HCT116 (cell line): ENCODE data around the gene ABHD1. TPM values are rescaled to one million over a fixed set of nuclear protein-coding genes. Genes with fewer than 3 reads are reported as not detected.
"Not testable (repeated sequence)": the region's sequence is repeated elsewhere in the genome, so short reads cannot be mapped to it uniquely, and the experiment has no call there.

Source experiments
- ATAC-seq: fragments of 200-7000 bp; cut with Tn5 transposase; 2 replicates; pipeline ENCODE4 v1.9.1; 2020; ENCODE audit warnings: mild to moderate bottlenecking, moderate library complexity
- BruUV-seq: library from RNA; stranded (reverse); fragments of 400-500 nt; replicated peaks from 2 replicates; lab custom pipeline; 2021; lab: Mats Ljungman, UMichigan
- CTCF ChIA-PET: fragments of 300-600 bp; sonication (Branson Sonifier 250); formaldehyde crosslinking; loops from one replicate; lab custom pipeline; 2021; ENCODE audit warnings: antibody characterized with exemption; lab: Charles Lee
- POLR2A ChIA-PET: fragments of 300-600, 350-600 bp; sonication (Branson Sonifier 250); formaldehyde crosslinking; loops from one replicate; lab custom pipeline; 2021; ENCODE audit warnings: antibody characterized with exemption; lab: Charles Lee
- RAD21 ChIA-PET, 2 experiments: fragments of 300-600 bp; sonication (Branson Sonifier 250); formaldehyde crosslinking; loops; one replicate each; lab custom pipeline; 2023; ENCODE audit warnings: low total read pairs in 2 of 2; ENCODE audit not compliant: uncharacterized antibody in 2 of 2, unreplicated experiment in 2 of 2, low non-redundant PET in 1 of 2; lab: Charles Lee
- DNase-seq: peaks from one replicate; pipeline ENCODE4 v3.0.0-alpha.2; 2010; ENCODE audit warnings: low read depth, low spot score
- H2AFZ ChIP-seq: fragments of 200-600 bp; shearing (Covaris generic), sonication (generic); 2 replicates; pipeline ENCODE4 v1.6.1; 2017; ENCODE audit warnings: low read depth, mixed run types, mixed read lengths, antibody characterized with exemption, low read length; ENCODE audit not compliant: poor library complexity, severe bottlenecking
- H3K27ac ChIP-seq: 2 replicates; pipeline ENCODE4 v1.5.1; 2012; ENCODE audit warnings: low read depth, low read length
- H3K27me3 ChIP-seq: fragments of 200-600 bp; sonication (generic); 2 replicates; pipeline ENCODE4 v1.6.1; 2016; ENCODE audit warnings: mixed run types, low read length, mixed read lengths; ENCODE audit not compliant: insufficient read depth
- H3K36me3 ChIP-seq, 2 experiments: fragments of 200-500 bp in 1 of 2; fragments of 200-600 bp in 1 of 2; sonication (Bioruptor generic) in 1 of 2; sonication (generic) in 1 of 2; 2 replicates each; pipeline versions ENCODE4 v1.5.1 to v1.6.1; 2014 to 2016; ENCODE audit warnings: low read length in 2 of 2, inconsistent platforms in 1 of 2, mixed read lengths in 1 of 2, mixed run types in 1 of 2; ENCODE audit not compliant: insufficient read depth in 2 of 2, control insufficient read depth in 1 of 2
- H3K4me1 ChIP-seq, 2 experiments: fragments of 200-600 bp in 1 of 2; sonication (generic) in 1 of 2; 2 replicates each; pipeline versions ENCODE4 v1.5.1 to v1.6.1; 2012 to 2017; ENCODE audit warnings: low read length in 2 of 2, inconsistent platforms in 1 of 2, mild to moderate bottlenecking in 1 of 2, mixed read lengths in 1 of 2, mixed run types in 1 of 2, moderate library complexity in 1 of 2; ENCODE audit not compliant: insufficient read depth in 2 of 2, control insufficient read depth in 1 of 2
- H3K4me2 ChIP-seq: fragments of 200-600 bp; sonication (generic); 2 replicates; pipeline ENCODE4 v1.6.1; 2017; ENCODE audit warnings: mixed run types, low read length, mixed read lengths
- H3K4me3 ChIP-seq, 2 experiments: fragments of 200-600 bp in 1 of 2; sonication (generic) in 1 of 2; replicated peaks in 1 of 2; 2 replicates each; pipeline ENCODE4 v1.5.1; 2011 to 2016; ENCODE audit warnings: low read length in 2 of 2, control low read depth in 1 of 2, low read depth in 1 of 2, mild to moderate bottlenecking in 1 of 2, mixed read lengths in 1 of 2, mixed run types in 1 of 2
- H3K79me2 ChIP-seq: fragments of 200-600 bp; sonication (generic); 2 replicates; pipeline ENCODE4 v1.6.1; 2017; ENCODE audit warnings: mild to moderate bottlenecking, mixed run types, low read length, moderate library complexity, mixed read lengths; ENCODE audit not compliant: insufficient read depth
- H3K9ac ChIP-seq: fragments of 200-600 bp; sonication (generic); 2 replicates; pipeline ENCODE4 v1.6.1; 2016; ENCODE audit warnings: low read length, mixed read lengths
- H3K9me2 ChIP-seq: fragments of 200-600 bp; sonication (generic), shearing (Covaris generic); 2 replicates; pipeline ENCODE4 v1.6.1; 2017; ENCODE audit warnings: mixed run types, mild to moderate bottlenecking, moderate library complexity; ENCODE audit not compliant: insufficient read depth
- H3K9me3 ChIP-seq, 2 experiments: fragments of 200-500 bp in 1 of 2; fragments of 200-600 bp in 1 of 2; sonication (Bioruptor generic) in 1 of 2; sonication (generic) in 1 of 2; 2 replicates each; pipeline ENCODE4 v1.6.1; 2014 to 2017; ENCODE audit warnings: low read length in 2 of 2, mixed read lengths in 2 of 2, inconsistent platforms in 1 of 2, low read depth in 1 of 2, mild to moderate bottlenecking in 1 of 2, mixed run types in 1 of 2, moderate library complexity in 1 of 2; ENCODE audit not compliant: control insufficient read depth in 1 of 2, insufficient read depth in 1 of 2
- H4K20me1 ChIP-seq: fragments of 200-600 bp; sonication (generic), shearing (Covaris generic); 2 replicates; pipeline ENCODE4 v1.6.1; 2017; ENCODE audit warnings: mixed run types, mild to moderate bottlenecking, moderate library complexity; ENCODE audit not compliant: insufficient read depth
- ATF3 ChIP-seq: IDR thresholded peaks from 2 replicates; pipeline ENCODE4 v1.6.1; 2012
- CBX3 ChIP-seq: IDR thresholded peaks from 2 replicates; pipeline ENCODE4 v1.6.1; 2012; ENCODE audit warnings: low read depth
- ELF1 ChIP-seq: IDR thresholded peaks from 2 replicates; pipeline ENCODE4 v1.6.1; 2012; ENCODE audit warnings: low read depth, borderline replicate concordance
- JUND ChIP-seq: IDR thresholded peaks from 2 replicates; pipeline ENCODE4 v1.6.1; 2012
- REST ChIP-seq: IDR thresholded peaks from 2 replicates; pipeline ENCODE4 v1.6.1; 2012; ENCODE audit warnings: low read depth
- SIN3A ChIP-seq: IDR thresholded peaks from 2 replicates; pipeline ENCODE4 v1.6.1; 2012; ENCODE audit warnings: low read depth
- YY1 ChIP-seq: IDR thresholded peaks from 2 replicates; pipeline ENCODE4 v1.6.1; 2011; ENCODE audit warnings: low read length, low read depth, moderate library complexity, mild to moderate bottlenecking; ENCODE audit not compliant: insufficient replicate concordance; ENCODE audit errors: extremely low read depth
- intact Hi-C: fragments of 100-400 bp; cut with micrococcal nuclease; formaldehyde crosslinking; loops from 2 replicates; pipeline ENCODE4 v1.10.0; 2022
- total RNA-seq: library from RNA; stranded (reverse); gene quantifications from one replicate; pipeline ENCODE4 v1.2.1, GENCODE V29; 2021; ENCODE audit not compliant: unreplicated experiment

Gene ABHD1
- total RNA-seq, 1 experiment from 2014 or later, result not detected

DNA sequence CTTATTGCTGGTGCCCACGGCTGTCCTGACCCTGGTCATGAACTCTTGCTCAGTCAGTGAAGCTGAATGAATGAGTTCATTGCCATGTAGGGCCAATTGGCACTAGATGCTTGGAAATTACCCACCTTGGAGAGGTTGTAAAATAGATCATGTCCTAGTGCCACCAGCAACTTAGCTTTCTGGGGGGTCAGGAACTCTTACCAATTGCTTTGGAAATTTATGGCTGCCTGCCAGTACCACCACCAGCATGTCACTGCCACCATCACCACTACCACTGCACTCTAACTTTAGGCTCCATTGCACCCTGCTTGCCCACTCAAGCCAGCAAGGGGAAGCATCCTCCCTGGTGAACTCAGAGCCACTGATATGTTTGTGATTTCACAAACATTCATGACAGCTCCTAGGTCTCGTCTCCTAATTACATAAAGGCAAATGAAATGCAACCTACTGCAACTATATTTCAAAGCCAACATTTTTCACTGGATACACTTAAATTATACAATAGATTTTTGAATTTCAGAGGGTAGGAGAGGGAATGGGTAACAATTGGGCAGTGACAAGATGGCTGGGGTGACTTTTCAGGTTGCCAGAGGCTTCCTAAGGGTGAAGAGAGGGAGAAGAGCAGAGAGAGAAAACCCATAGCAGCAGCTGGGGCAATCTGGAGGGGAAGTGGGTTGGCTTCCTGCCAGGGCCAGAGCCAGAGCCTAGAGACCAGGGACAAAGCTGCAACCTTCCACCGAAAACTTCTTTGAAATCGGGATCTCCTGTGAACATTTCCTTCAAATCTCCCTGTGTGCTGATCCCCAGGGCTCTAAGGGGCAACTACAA, 48.7 kb upstream of the ABHD1 start:
- DNase-seq (no peak), ATAC-seq (no peak)
- ChIA-PET CTCF (no interaction called here), POLR2A (no interaction called here), RAD21 (no interaction called here)
- Histone ChIP-seq H3K9ac (no peak overlapping the region), H3K27me3 (no peaks in the 10 kb centered on the region), H3K27ac (no peak overlapping the region), H3K79me2 (peaks cover 14% of the 10 kb centered on the region), H3K4me3 (no peak overlapping the region), H3K36me3 (0 out of 4 replicates have a peak, but pooled peaks cover 0 to 4% of the 10 kb centered on the region in 2 experiments), H3K4me1 (peaks cover 6 to 17% of the 10 kb centered on the region in 2 experiments), H4K20me1 (no peaks in the 10 kb centered on the region), H2AFZ (no peak overlapping the region), H3K4me2 (no peak overlapping the region), H3K9me2 (no peaks in the 10 kb centered on the region), H3K9me3 (no peaks in the 10 kb centered on the region)
- intact Hi-C loops, result no loop called here
- TF ChIP-seq ELF1, result no peak
- no peak for TF ChIP-seq JUND
- TF ChIP-seq SIN3A, result no peak
- no peak for TF ChIP-seq YY1
- no peak for TF ChIP-seq ATF3
- no peak for TF ChIP-seq REST
- no peak for TF ChIP-seq CBX3
- no TSS peak for BruUV-seq

GRCh38 chr2:27075566-27075871, 48.1 kb upstream of the ABHD1 start:
- POLR2A ChIA-PET, BruUV-seq, H3K4me2 ChIP-seq, ATAC-seq, DNase-seq, CTCF ChIA-PET, H2AFZ ChIP-seq, H3K79me2 ChIP-seq, H3K9me3 ChIP-seq, H3K9ac ChIP-seq, H3K9me2 ChIP-seq, H3K36me3 ChIP-seq, H3K27ac ChIP-seq, H4K20me1 ChIP-seq, RAD21 ChIA-PET, H3K4me3 ChIP-seq, intact Hi-C loops, H3K27me3 ChIP-seq: not testable (repeated sequence)
- peaks cover under 1 to 12% of the 10 kb centered on the region in 2 experiments; a peak in 3 of 4 replicates for H3K4me1 ChIP-seq
